GM23338 (cell line): ENCODE data around the gene PSPN. TPM values are rescaled to one million over a fixed set of nuclear protein-coding genes. Genes with fewer than 3 reads are reported as not detected.
A peak's percentile ranks its signal among the peaks of the same experiment; 100 is the strongest.

Source experiments
- ATAC-seq: fragments of 200-7000 bp; cut with Tn5 transposase; 3 replicates; pipeline ENCODE4 v1.9.1; 2020
- DNase-seq: peaks from one replicate; pipeline ENCODE4 v3.0.0-alpha.2; 2015; ENCODE audit warnings: low spot score
- H2AFZ ChIP-seq: fragments of 200-600 bp; sonication (generic); 2 replicates; pipeline ENCODE4 v1.8.0; 2016; ENCODE audit warnings: antibody characterized with exemption, mild to moderate bottlenecking, moderate library complexity
- H3F3A ChIP-seq: fragments of 200-600 bp; sonication (generic); replicated peaks from 2 replicates; pipeline ENCODE4 v1.8.0; 2017; ENCODE audit warnings: antibody characterized with exemption, mixed run types, low read depth
- H3K27ac ChIP-seq: fragments of 200-600 bp; sonication (generic); 2 replicates; pipeline ENCODE4 v1.6.1; 2016; ENCODE audit warnings: low read depth
- H3K27me3 ChIP-seq: fragments of 200-600 bp; sonication (generic); 2 replicates; pipeline ENCODE4 v1.8.0; 2016; ENCODE audit warnings: mild to moderate bottlenecking, mixed run types, moderate library complexity; ENCODE audit not compliant: insufficient read depth
- H3K36me3 ChIP-seq: fragments of 200-600 bp; sonication (generic); 2 replicates; pipeline ENCODE4 v1.8.0; 2016; ENCODE audit warnings: mild to moderate bottlenecking; ENCODE audit not compliant: insufficient read depth
- H3K4me1 ChIP-seq: fragments of 200-600 bp; sonication (generic); 2 replicates; pipeline ENCODE4 v1.8.0; 2016; ENCODE audit warnings: mild to moderate bottlenecking, moderate library complexity; ENCODE audit not compliant: insufficient read depth
- H3K4me2 ChIP-seq: fragments of 200-600 bp; sonication (generic); 2 replicates; pipeline ENCODE4 v1.7.1; 2017; ENCODE audit warnings: mixed run types
- H3K4me3 ChIP-seq: fragments of 200-600 bp; sonication (generic); 2 replicates; pipeline ENCODE4 v1.6.1; 2016; ENCODE audit warnings: mixed run types
- H3K79me2 ChIP-seq: fragments of 200-600 bp; sonication (generic); replicated peaks from 2 replicates; pipeline ENCODE4 v1.8.0; 2017; ENCODE audit warnings: mild to moderate bottlenecking; ENCODE audit not compliant: insufficient read depth
- H3K9me2 ChIP-seq: fragments of 200-600 bp; sonication (generic); 2 replicates; pipeline ENCODE4 v1.8.0; 2017; ENCODE audit not compliant: insufficient read depth
- H4K20me1 ChIP-seq: fragments of 200-600 bp; sonication (generic); replicated peaks from 2 replicates; pipeline ENCODE4 v1.8.0; 2017; ENCODE audit warnings: mild to moderate bottlenecking; ENCODE audit not compliant: insufficient read depth
- H3K27ac Mint-ChIP-seq: 2 replicates; pipeline ENCODE4 v1.8.0; 2020; ENCODE audit warnings: inconsistent platforms, mild to moderate bottlenecking, moderate library complexity, mixed read lengths
- H3K27me3 Mint-ChIP-seq: 3 replicates; pipeline ENCODE4 v1.8.0; 2022; ENCODE audit warnings: low read depth, mild to moderate bottlenecking, moderate library complexity, mixed read lengths, inconsistent platforms; ENCODE audit not compliant: insufficient read depth, poor library complexity
- H3K36me3 Mint-ChIP-seq: 3 replicates; pipeline ENCODE4 v1.8.0; 2021; ENCODE audit warnings: low read depth, mild to moderate bottlenecking, inconsistent platforms, moderate library complexity, mixed read lengths
- H3K4me1 Mint-ChIP-seq: 3 replicates; pipeline ENCODE4 v1.8.0; 2020; ENCODE audit warnings: mild to moderate bottlenecking, inconsistent platforms, mixed read lengths
- H3K4me3 Mint-ChIP-seq: 3 replicates; pipeline ENCODE4 v1.8.0; 2021; ENCODE audit warnings: moderate library complexity, mild to moderate bottlenecking, inconsistent platforms, mixed read lengths
- H3K9me3 Mint-ChIP-seq: 3 replicates; pipeline ENCODE4 v1.8.0; 2020; ENCODE audit warnings: moderate library complexity, mild to moderate bottlenecking, inconsistent platforms, mixed read lengths
- CREB1 ChIP-seq: fragments of 250-450 bp; sonication (Bioruptor Pico); IDR thresholded peaks from 2 replicates; pipeline ENCODE4 v1.5.0; 2020; ENCODE audit warnings: low read depth, mild to moderate bottlenecking, moderate library complexity
- CTCF ChIP-seq, 2 experiments: fragments of 200-600 bp in 1 of 2; sonication (generic) in 1 of 2; conservative IDR thresholded peaks; 2 replicates each; pipeline versions ENCODE4 v1.5.1 to v1.6.1; 2016 to 2017; ENCODE audit warnings: antibody characterized with exemption in 2 of 2, low read depth in 2 of 2, mild to moderate bottlenecking in 2 of 2, moderate library complexity in 1 of 2
- JUNB ChIP-seq: IDR thresholded peaks from one replicate; pipeline ENCODE4 v1.6.1; 2016; ENCODE audit warnings: antibody characterized with exemption; ENCODE audit not compliant: unreplicated experiment
- NANOG ChIP-seq: IDR thresholded peaks from 2 replicates; pipeline ENCODE4 v1.6.1; 2016; ENCODE audit warnings: antibody characterized with exemption, borderline replicate concordance
- STAT1 ChIP-seq: IDR thresholded peaks from one replicate; pipeline ENCODE4 v1.6.1; 2016; ENCODE audit warnings: antibody characterized with exemption; ENCODE audit not compliant: unreplicated experiment
- ZNF331 ChIP-seq: fragments of 250-450 bp; sonication (Bioruptor Pico); IDR thresholded peaks from 2 replicates; pipeline ENCODE4 v1.5.0; 2020; ENCODE audit warnings: low read depth, mild to moderate bottlenecking, moderate library complexity
- ZNF462 ChIP-seq: fragments of 250-450 bp; sonication (Bioruptor Pico); IDR thresholded peaks from 2 replicates; pipeline ENCODE4 v1.5.0; 2020; ENCODE audit warnings: mild to moderate bottlenecking, moderate library complexity
- polyA plus RNA-seq: library from polyadenylated mRNA; unstranded; fragments of >200 nt; fragmentation: Nextera tagmentation; extraction: Ambion mirVana; gene quantifications from 2 replicates; pipeline ENCODE4 v1.2.1, GENCODE V29; 2016
- total RNA-seq: library from RNA; depleted of rRNA; stranded (reverse); fragments of >200 nt; shearing (Covaris generic); gene quantifications from 2 replicates; pipeline ENCODE4 v1.2.3, GENCODE V29; 2014

Gene PSPN
- total and polyA plus RNA-seq, 2 experiments from 2014 or later = 0.82 to 1.2 TPM

DNA sequence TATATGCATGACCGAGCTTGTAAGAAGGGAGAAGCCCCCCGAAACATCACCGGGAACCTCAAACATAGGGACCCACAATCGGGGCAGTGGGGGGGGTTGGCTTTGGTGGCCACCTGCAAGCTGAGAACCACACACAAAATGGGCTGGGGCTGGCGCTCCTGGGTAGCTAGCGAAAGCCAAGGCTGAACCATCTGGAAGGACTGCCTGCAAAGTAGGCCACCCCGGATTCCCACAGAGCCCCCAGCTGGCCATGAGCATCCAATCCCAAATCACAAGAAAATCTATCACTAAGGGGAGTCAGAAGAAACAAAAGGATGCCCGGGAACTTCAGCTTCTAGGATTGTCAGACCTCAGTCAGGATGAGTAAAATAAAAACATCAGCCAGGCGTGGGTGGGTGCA, 2.8 kb upstream of the PSPN start (continued):
- TF ChIP-seq ZNF462 (CRISPR knock-in tag) = no peak
- no peak for TF ChIP-seq CTCF (conservative IDR thresholded peaks at IDR 0.05; ENCODE audit: low read depth in 2 of 2)

GRCh38 chr19:6378041-6378440, 2.3 kb upstream of the PSPN start:
- no peaks in the 10 kb centered on the region for H3K27me3 ChIP-seq
- H2AFZ ChIP-seq = no peak overlapping the region
- Mint-ChIP-seq H3K4me3 (no peak overlapping the region), H3K4me1 (peaks cover 18% of the 10 kb centered on the region), H3K9me3 (peaks cover 3% of the 10 kb centered on the region), H3K27ac (no peak overlapping the region), H3K27me3 (peaks cover 8% of the 10 kb centered on the region), H3K36me3 (peaks cover 49% of the 10 kb centered on the region)
- no peak overlapping the region for H3K4me3 ChIP-seq
- peak overlapping the region; percentile 78; the same call in 1 of the 2 replicates for H3K27ac ChIP-seq
- H3K36me3 ChIP-seq = peaks cover 15% of the 10 kb centered on the region
- peaks cover 7% of the 10 kb centered on the region; the same call in 1 of the 2 replicates for H3K4me1 ChIP-seq
- no peak overlapping the region for H3K4me2 ChIP-seq
- ATAC-seq (no peak), DNase-seq (peak; percentile 44)
- no peaks in the 10 kb centered on the region for H3K9me2 ChIP-seq
- H3F3A ChIP-seq = 0 out of 2 replicates have a peak, but pooled peaks cover 4% of the 10 kb centered on the region
- no peaks in the 10 kb centered on the region for H3K79me2 ChIP-seq
- H4K20me1 ChIP-seq = 0 out of 2 replicates have a peak, but pooled peaks cover 3% of the 10 kb centered on the region
- no peak for TF ChIP-seq CTCF (conservative IDR thresholded peaks at IDR 0.05; ENCODE audit: low read depth in 2 of 2)
- no peak for TF ChIP-seq ZNF331 (CRISPR knock-in tag)
- TF ChIP-seq STAT1 = no peak
- no peak for TF ChIP-seq CREB1 (CRISPR knock-in tag)
- no peak for TF ChIP-seq JUNB
- no peak for TF ChIP-seq NANOG
